Measurements from ENCODE around the gene ARHGAP18.

Gene ARHGAP18

GRCh38 chr6:129623008-129623732 lies 86.8 kb downstream of the ARHGAP18 start:
- no peak overlapping the region for H3K4me3 ChIP-seq (ENCODE audit: low read depth, low read length)

DNA sequence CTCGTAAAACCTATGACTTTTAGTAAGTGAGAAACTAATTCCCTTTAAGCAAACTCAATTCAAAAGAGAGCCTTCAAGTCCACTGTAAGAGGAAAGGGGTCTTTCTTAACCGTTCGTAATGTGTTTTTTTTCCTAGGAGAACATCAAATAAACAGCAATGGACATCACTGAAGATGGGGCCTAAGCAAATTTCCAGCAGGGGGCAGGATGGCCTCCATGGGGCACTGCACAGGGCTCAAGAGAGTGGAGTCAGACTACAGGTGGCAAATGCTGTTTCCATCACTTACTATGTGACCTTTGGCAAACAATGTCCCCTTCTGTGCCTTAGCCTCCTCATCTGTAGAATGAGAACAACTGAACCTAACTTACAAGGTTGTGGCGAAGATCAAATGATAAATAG lies 88.7 kb downstream of the ARHGAP18 start:
- H3K4me3 ChIP-seq (ENCODE audit: low read depth, low read length), result no peak overlapping the region

GRCh38 chr6:129620234-129620610 lies 89.8 kb downstream of the ARHGAP18 start:
- no peak overlapping the region for H3K4me3 ChIP-seq (ENCODE audit: low read depth, low read length)

GRCh38 chr6:129619579-129620233 lies 90.3 kb downstream of the ARHGAP18 start:
- no peak overlapping the region for H3K4me3 ChIP-seq (ENCODE audit: low read depth, low read length)

DNA sequence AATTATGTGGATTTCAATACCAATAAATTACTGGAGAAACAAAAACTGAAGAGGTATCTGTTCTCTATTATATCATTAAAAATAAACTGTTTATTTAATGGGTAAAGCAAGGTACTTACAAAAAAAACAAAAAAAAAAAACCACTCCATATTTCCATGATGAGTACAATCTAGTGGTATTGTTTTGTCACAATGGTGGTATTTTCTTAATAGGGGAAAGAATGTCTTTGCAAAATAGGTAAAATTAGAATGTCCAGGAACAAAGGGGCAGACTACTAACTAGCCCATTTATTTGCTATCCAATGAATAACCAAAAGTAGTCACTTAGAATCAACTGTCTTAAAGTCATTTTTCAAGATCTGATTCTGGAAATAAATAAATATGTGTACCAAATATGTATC lies 92.0 kb downstream of the ARHGAP18 start:
- H3K4me3 ChIP-seq (ENCODE audit: low read depth, low read length), result no peak overlapping the region

GRCh38 chr6:129615496-129615895 lies 94.5 kb downstream of the ARHGAP18 start:
- H3K4me3 ChIP-seq (ENCODE audit: low read depth, low read length), result no peak overlapping the region

DNA sequence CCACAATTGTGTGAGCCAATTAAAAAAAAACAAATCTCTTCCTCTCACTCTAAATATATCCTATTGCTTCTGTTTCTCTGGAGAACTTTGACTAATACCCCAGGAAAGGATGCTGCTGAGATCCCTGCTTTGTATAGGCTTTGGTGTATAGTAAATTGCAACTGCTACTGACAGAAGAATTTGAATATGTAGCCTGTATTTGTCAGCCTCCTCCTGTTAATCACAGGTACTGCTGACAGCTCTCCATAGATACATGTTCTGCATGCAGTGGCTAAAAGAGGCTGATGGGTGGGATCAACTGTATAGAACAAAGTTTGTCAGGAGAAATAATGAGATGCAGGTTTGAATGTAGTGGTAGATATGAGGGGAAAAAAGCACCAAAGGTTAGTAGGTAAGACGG lies 95.0 kb downstream of the ARHGAP18 start:
- H3K4me3 ChIP-seq (ENCODE audit: low read depth, low read length), result no peak overlapping the region

DNA sequence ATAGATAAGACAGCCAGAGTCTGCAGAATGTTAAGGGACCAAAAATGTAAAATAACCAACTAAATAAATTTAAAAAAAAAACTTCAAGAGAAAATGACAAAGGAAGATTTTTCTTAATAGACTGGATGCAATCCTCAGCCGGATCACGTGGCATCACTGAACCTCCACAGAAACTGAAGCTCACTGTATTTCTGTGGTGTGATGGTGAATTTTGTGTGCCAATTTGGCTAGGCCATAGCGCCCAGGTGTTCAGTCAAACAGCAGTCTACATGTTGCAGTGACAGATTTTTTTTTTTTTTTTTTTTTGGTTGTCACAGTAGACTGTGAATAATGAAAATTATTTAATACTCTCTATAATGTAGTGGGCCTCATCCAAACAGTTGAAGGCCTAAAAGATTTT lies 95.5 kb downstream of the ARHGAP18 start:
- H3K4me3 ChIP-seq (ENCODE audit: low read depth, low read length), result no peak overlapping the region

DNA sequence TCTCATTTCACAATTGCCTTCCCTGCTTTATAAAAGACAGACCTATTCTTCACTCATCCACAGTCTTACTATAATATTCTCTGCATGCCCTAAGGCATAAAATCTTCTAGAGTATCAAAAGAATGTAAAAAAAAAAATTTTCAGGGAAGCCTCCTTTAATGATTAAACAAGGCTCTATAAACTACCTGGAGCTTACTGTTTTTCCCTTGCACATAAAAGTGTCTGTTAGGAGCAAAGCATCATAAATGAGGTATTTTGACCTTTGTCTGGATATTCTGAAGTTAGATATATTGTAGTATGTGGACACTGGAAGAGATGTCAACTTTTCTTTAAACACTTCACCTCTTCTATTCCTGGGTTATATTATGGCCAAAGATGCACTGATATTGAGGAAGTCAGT lies 97.5 kb downstream of the ARHGAP18 start:
- H3K4me3 ChIP-seq (ENCODE audit: low read depth, low read length), result no peak overlapping the region

DNA sequence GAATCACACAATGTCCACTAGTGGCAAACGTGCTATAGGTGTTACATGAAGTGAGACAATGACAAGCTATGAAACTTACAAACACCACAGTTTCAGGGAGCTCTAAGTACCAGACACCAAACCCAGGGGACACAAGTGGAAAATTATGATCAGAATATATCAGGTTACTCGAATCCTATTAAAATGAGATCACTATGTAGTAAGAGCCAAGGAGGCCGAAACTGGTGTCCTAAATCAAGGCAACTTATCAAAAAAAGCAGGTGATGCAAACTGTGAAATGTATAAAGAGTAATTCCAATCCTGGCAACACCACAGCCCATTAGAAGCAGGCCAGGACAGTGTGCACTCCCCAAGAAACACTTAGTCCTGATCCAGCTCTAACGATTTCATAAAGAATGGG lies 100.3 kb downstream of the ARHGAP18 start:
- no peak overlapping the region for H3K4me3 ChIP-seq (ENCODE audit: low read depth, low read length)

GRCh38 chr6:129608886-129609537 lies 101.0 kb downstream of the ARHGAP18 start:
- H3K4me3 ChIP-seq (ENCODE audit: low read depth, low read length), result no peak overlapping the region

- no peak overlapping the region for H3K4me3 ChIP-seq (ENCODE audit: low read depth, low read length)
Measured at GRCh38 chr6:129607581-129608186, 102.3 kb downstream of the ARHGAP18 start.

DNA sequence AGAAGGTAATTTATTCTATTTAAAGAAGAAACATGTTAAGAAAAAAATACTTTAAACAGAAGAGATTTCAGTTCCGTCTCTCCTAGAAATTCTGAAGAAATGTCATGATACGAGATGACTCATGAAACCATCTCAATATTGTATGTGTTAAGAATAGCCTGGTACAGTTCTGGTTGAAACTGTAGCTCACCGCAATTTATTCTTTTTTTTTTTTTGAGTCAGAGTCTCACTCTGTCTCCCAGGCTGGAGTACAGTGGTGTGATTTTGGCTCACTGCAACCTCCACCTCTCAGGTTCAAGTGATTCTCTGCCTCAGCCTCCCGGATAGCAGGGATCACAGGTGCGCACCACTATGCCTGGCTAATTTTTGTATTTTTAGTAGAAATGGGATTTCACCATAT lies 103.3 kb downstream of the ARHGAP18 start:
- no peak overlapping the region for H3K4me3 ChIP-seq (ENCODE audit: low read depth, low read length)

DNA sequence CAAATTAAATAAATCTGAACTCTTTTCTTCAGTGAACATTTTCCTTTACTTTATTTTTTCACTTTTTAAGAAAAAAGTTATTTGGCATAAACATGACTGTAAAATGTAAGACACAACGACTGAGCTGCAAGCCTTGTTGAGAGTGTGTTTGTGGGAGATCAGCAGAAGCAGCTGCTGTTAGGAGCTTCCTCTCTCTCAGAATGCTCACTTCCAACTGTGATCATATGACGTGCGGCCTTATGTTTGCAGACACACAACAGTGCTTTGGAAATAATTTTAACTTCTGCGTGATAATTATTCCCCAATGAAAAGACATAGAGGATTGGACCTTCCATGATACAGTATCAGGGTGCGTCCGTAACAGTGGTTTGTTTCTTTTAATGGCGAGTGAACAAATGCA lies 104.0 kb downstream of the ARHGAP18 start:
- H3K4me3 ChIP-seq (ENCODE audit: low read depth, low read length), result no peak overlapping the region

DNA sequence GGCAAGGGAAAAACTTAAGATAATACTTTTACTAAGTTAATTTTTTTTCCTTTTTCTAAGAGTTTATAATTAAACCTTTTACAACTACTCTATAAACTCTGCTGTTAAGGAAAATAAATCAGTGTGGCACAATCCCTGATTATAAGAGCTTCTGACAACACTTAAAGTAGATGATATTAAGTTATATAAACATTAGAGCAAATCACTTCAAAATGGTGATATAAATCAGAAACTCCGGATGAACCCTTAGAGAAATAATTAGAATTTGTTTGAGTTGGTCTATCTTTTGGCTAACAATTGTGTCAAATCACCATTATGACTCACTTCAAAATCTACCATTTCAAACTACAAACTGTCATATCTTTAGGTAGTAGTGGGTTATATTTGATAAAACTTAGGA lies 104.9 kb downstream of the ARHGAP18 start:
- H3K4me3 ChIP-seq (ENCODE audit: low read depth, low read length), result no peak overlapping the region

- no peak overlapping the region for H3K4me3 ChIP-seq (ENCODE audit: low read depth, low read length)
Measured at GRCh38 chr6:129604321-129604720, 105.7 kb downstream of the ARHGAP18 start.

DNA sequence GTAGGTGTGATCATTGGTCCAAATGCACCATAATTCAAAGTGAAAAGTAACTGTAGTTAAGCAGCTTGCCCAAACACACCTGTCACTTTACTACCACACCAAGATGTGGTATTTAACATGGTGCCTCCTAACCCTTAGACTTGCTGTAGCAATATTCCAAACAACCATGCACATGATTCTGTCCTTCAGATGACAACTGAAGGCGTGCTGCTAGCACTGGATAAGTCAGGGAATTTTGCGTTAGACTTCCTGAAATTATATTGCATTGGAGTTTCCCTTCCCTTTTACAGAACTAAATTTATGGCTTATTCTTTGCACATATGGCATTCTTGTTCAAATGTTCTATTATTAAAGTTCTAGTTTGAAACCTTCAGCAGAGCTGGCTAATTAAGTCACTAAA lies 106.2 kb downstream of the ARHGAP18 start:
- no peak overlapping the region for H3K4me3 ChIP-seq (ENCODE audit: low read depth, low read length)

DNA sequence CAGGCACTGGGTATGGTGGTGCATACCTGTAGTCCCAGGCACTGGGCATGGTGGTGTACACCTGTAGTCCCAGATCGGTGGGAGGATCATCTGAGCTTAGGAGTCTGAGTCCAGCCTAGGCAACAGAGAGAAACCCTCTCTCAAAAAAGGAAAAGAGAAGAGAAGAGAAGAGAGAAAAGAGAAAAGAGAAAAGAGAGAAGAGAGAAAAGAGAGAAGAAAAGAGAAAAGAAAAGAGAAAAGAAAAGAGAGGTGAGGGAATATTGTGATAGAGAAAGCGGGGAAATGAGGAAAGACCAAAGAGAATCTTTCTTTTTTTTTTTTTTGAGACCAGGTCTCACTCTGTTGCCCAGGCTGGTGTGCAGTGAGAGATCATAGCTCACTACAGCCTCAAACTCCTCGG lies 108.7 kb downstream of the ARHGAP18 start:
- H3K4me3 ChIP-seq (ENCODE audit: low read depth, low read length), result no peak overlapping the region

- no peak overlapping the region for H3K4me3 ChIP-seq (ENCODE audit: low read depth, low read length)
Measured at GRCh38 chr6:129599467-129599866, 110.5 kb downstream of the ARHGAP18 start.

- H3K4me3 ChIP-seq (ENCODE audit: low read depth, low read length), result no peak overlapping the region
Measured at GRCh38 chr6:129598244-129599187, 111.5 kb downstream of the ARHGAP18 start.
